Neutrophil (primary cell): ENCODE data around the gene NGB.

ENCODE experiments used
- H3K27ac ChIP-seq: fragments of 200-600 bp; sonication (generic); 2 replicates; pipeline ENCODE4 v1.5.1; 2016; ENCODE audit warnings: mild to moderate bottlenecking, moderate library complexity
- H3K27me3 ChIP-seq: fragments of 200-600 bp; sonication (generic); 2 replicates; pipeline ENCODE4 v1.6.0; 2016; ENCODE audit warnings: mild to moderate bottlenecking
- H3K36me3 ChIP-seq: fragments of 200-600 bp; sonication (generic); 2 replicates; pipeline ENCODE4 v1.5.1; 2017
- H3K4me1 ChIP-seq, 2 experiments: fragments of 200-600 bp in 1 of 2; sonication (generic) in 1 of 2; 1 replicate in 1 of 2; 2 replicates in 1 of 2; pipeline versions ENCODE4 v1.5.1 to v1.6.1; 2013 to 2016; ENCODE audit warnings: low read depth in 1 of 2, low read length in 1 of 2, mild to moderate bottlenecking in 1 of 2, moderate library complexity in 1 of 2; ENCODE audit not compliant: control insufficient read depth in 1 of 2, insufficient read depth in 1 of 2
- H3K4me3 ChIP-seq, 2 experiments: fragments of 200-600 bp in 1 of 2; sonication (generic) in 1 of 2; 1 replicate in 1 of 2; 2 replicates in 1 of 2; pipeline ENCODE4 v1.5.1; 2013 to 2016; ENCODE audit warnings: low read depth in 1 of 2, low read length in 1 of 2, mild to moderate bottlenecking in 1 of 2, moderate library complexity in 1 of 2
- H3K9me3 ChIP-seq: fragments of 200-600 bp; sonication (generic); 2 replicates; pipeline ENCODE4 v1.5.1; 2016
- CTCF ChIP-seq: fragments of 200-600 bp; sonication (generic); IDR thresholded peaks from 2 replicates; pipeline ENCODE4 v1.5.1; 2016; ENCODE audit warnings: antibody characterized with exemption

The NGB gene

GRCh38 chr14:77222546-77223225 is 48.3 kb downstream of the NGB start:
- no peak for TF ChIP-seq CTCF
- Histone ChIP-seq H3K4me1 (no peaks in the 10 kb centered on the region), H3K27ac (no peak overlapping the region), H3K9me3 (no peaks in the 10 kb centered on the region), H3K27me3 (peaks cover 4% of the 10 kb centered on the region), H3K36me3 (no peaks in the 10 kb centered on the region), H3K4me3 (no peak overlapping the region)

GRCh38 chr14:77221241-77221871 is 49.6 kb downstream of the NGB start:
- Histone ChIP-seq H3K27me3 (peaks cover 12% of the 10 kb centered on the region), H3K9me3 (no peaks in the 10 kb centered on the region), H3K4me3 (no peak overlapping the region), H3K4me1 (no peaks in the 10 kb centered on the region), H3K27ac (no peak overlapping the region), H3K36me3 (no peaks in the 10 kb centered on the region)
- TF ChIP-seq CTCF, result no peak

GRCh38 chr14:77220246-77221017 is 50.6 kb downstream of the NGB start:
- Histone ChIP-seq H3K4me3 (no peak overlapping the region), H3K4me1 (no peaks in the 10 kb centered on the region), H3K27ac (no peak overlapping the region), H3K27me3 (peaks cover 14% of the 10 kb centered on the region), H3K9me3 (no peaks in the 10 kb centered on the region), H3K36me3 (no peaks in the 10 kb centered on the region)
- TF ChIP-seq CTCF, result no peak

- peaks cover 14% of the 10 kb centered on the region for H3K27me3 ChIP-seq
- H3K9me3 ChIP-seq, result no peaks in the 10 kb centered on the region
These were observed 51.4 kb downstream of the NGB start for GRCh38 chr14:77219591-77219990.

GRCh38 chr14:77217551-77217950 is 53.5 kb downstream of the NGB start:
- H3K27me3 ChIP-seq, result peaks cover 19% of the 10 kb centered on the region
- H3K4me1 ChIP-seq, result no peaks in the 10 kb centered on the region
- no peak for TF ChIP-seq CTCF
- no peak overlapping the region for H3K4me3 ChIP-seq
- no peaks in the 10 kb centered on the region for H3K9me3 ChIP-seq
- no peak overlapping the region for H3K27ac ChIP-seq
- H3K36me3 ChIP-seq, result no peaks in the 10 kb centered on the region

More at GRCh38 chr14:77219591-77219990, 51.4 kb downstream of the NGB start:
- H3K36me3 ChIP-seq, result no peaks in the 10 kb centered on the region
- H3K4me1 ChIP-seq, result no peaks in the 10 kb centered on the region
- no peak overlapping the region for H3K4me3 ChIP-seq
- no peak overlapping the region for H3K27ac ChIP-seq
- no peak for TF ChIP-seq CTCF
